GM18520 (cell line): Measurements from ENCODE around the gene OR2G6.
"Not testable (repeated sequence)": the region's sequence is repeated elsewhere in the genome, so short reads cannot be mapped to it uniquely, and the experiment has no call there.

Experiments
- ATAC-seq: cut with Tn5 transposase; IDR thresholded peaks from one replicate; pipeline ENCODE4 v1.9.1; 2021; ENCODE audit not compliant: unreplicated experiment

The OR2G6 gene

GRCh38 chr1:248507773-248508172 lies at the start of gene OR2G6:
Gene OR2G6, plus strand, starts transcription at chr1:248508073. Its CDS starts 13,574 bp downstream, at chr1:248521647.
- not testable (repeated sequence) for ATAC-seq

GRCh38 chr1:248459117-248459516 lies 48.8 kb upstream of the OR2G6 start:
- not testable (repeated sequence) for ATAC-seq

- ATAC-seq, result no peak
These were observed 36.7 kb upstream of the OR2G6 start for GRCh38 chr1:248471154-248471553.

GRCh38 chr1:248472111-248472510 lies 35.8 kb upstream of the OR2G6 start:
- ATAC-seq, result not testable (repeated sequence)

- ATAC-seq, result not testable (repeated sequence)
These were observed 34.8 kb upstream of the OR2G6 start, which contains the start of gene OR2T3 for GRCh38 chr1:248473051-248473450. Gene OR2T3, plus strand, starts transcription at chr1:248473351. Its CDS starts 0 bp downstream, at chr1:248473351.

GRCh38 chr1:248475660-248476059 lies 32.2 kb upstream of the OR2G6 start:
- ATAC-seq, result not testable (repeated sequence)

GRCh38 chr1:248481686-248482579 lies 25.9 kb upstream of the OR2G6 start:
- peak; percentile 76 for ATAC-seq

GRCh38 chr1:248488289-248488688 lies 19.6 kb upstream of the OR2G6 start, which contains the start of gene OR2T5:
Gene OR2T5, plus strand, starts transcription at chr1:248488589. Its CDS starts 0 bp downstream, at chr1:248488589.
- ATAC-seq, result not testable (repeated sequence)

- not testable (repeated sequence) for ATAC-seq
These were observed 11.2 kb upstream of the OR2G6 start for GRCh38 chr1:248496661-248497060.

- ATAC-seq, result not testable (repeated sequence)
These were observed 7.4 kb upstream of the OR2G6 start for GRCh38 chr1:248500305-248501035.

GRCh38 chr1:248510217-248510616 lies 2.3 kb downstream of the OR2G6 start:
- peak; percentile 55 for ATAC-seq

GRCh38 chr1:248521856-248522255 lies 14.0 kb downstream of the OR2G6 start:
- no peak for ATAC-seq

- ATAC-seq, result not testable (repeated sequence)
These were observed 29.6 kb downstream of the OR2G6 start for GRCh38 chr1:248537449-248537848.

- not testable (repeated sequence) for ATAC-seq
These were observed 39.5 kb downstream of the OR2G6 start for GRCh38 chr1:248547383-248547782.

GRCh38 chr1:248551027-248551426 lies 43.2 kb downstream of the OR2G6 start:
- ATAC-seq, result not testable (repeated sequence)

GRCh38 chr1:248562672-248563071 lies 54.8 kb downstream of the OR2G6 start, which contains the start of gene OR2T29:
Gene OR2T29, minus strand, starts transcription at chr1:248562772. Its CDS starts 3,281 bp downstream, at chr1:248559491.
- ATAC-seq, result not testable (repeated sequence)

GRCh38 chr1:248565530-248566373 lies 57.9 kb downstream of the OR2G6 start:
- ATAC-seq, result not testable (repeated sequence)

- not testable (repeated sequence) for ATAC-seq
These were observed 61.2 kb downstream of the OR2G6 start for GRCh38 chr1:248569049-248569448.

- ATAC-seq, result not testable (repeated sequence)
These were observed 62.9 kb downstream of the OR2G6 start for GRCh38 chr1:248570811-248571210.

- ATAC-seq, result peak; percentile 80
These were observed 64.2 kb downstream of the OR2G6 start for GRCh38 chr1:248572049-248572448.
